HG03520 (cell line): ENCODE data around the gene CTXND1.
"Not testable (repeated sequence)": the region's sequence is repeated elsewhere in the genome, so short reads cannot be mapped to it uniquely, and the experiment has no call there.

Experiments
- ATAC-seq: cut with Tn5 transposase; IDR thresholded peaks from one replicate; pipeline ENCODE4 v1.9.1; 2021; ENCODE audit warnings: mild to moderate bottlenecking, moderate library complexity; ENCODE audit not compliant: unreplicated experiment

Gene CTXND1

GRCh38 chr15:80161468-80162016, 90.5 kb downstream of the CTXND1 start:
- no peak for ATAC-seq

GRCh38 chr15:80160570-80161156, 91.3 kb downstream of the CTXND1 start:
- peak; percentile 57 for ATAC-seq

GRCh38 chr15:80159811-80160569, 92.0 kb downstream of the CTXND1 start:
- ATAC-seq, result no peak

- no peak for ATAC-seq
Measured at GRCh38 chr15:80159301-80159700, 92.7 kb downstream of the CTXND1 start.

GRCh38 chr15:80157215-80157614, 94.8 kb downstream of the CTXND1 start:
- no peak for ATAC-seq

- ATAC-seq, result no peak
Measured at GRCh38 chr15:80156176-80156720, 95.8 kb downstream of the CTXND1 start.

GRCh38 chr15:80155378-80156175, 96.4 kb downstream of the CTXND1 start:
- not testable (repeated sequence) for ATAC-seq

- ATAC-seq, result no peak
Measured at GRCh38 chr15:80155001-80155377, 97.0 kb downstream of the CTXND1 start.

GRCh38 chr15:80154336-80154735, 97.7 kb downstream of the CTXND1 start:
- ATAC-seq, result no peak

- ATAC-seq, result no peak
Measured at GRCh38 chr15:80153900-80154299, 98.1 kb downstream of the CTXND1 start.

- ATAC-seq, result peak; percentile 42
Measured at GRCh38 chr15:80152896-80153876, 98.8 kb downstream of the CTXND1 start, which contains the start of gene FAH. FAH (plus strand) TSS chr15:80152999; CDS start chr15:80153055, 56 bp downstream.

- peak; percentile 57 for ATAC-seq
Measured at GRCh38 chr15:80152180-80152895, 99.7 kb downstream of the CTXND1 start.

GRCh38 chr15:80151576-80151975, 100.4 kb downstream of the CTXND1 start:
- no peak for ATAC-seq

- ATAC-seq, result no peak
Measured at GRCh38 chr15:80151148-80151547, 100.9 kb downstream of the CTXND1 start.
